Thoracic aorta (tissue), 2 donors: ENCODE data around the gene CACNA2D3. TPM values are rescaled to one million over a fixed set of nuclear protein-coding genes. Genes with fewer than 3 reads are reported as not detected.
"Not testable (repeated sequence)": the region's sequence is repeated elsewhere in the genome, so short reads cannot be mapped to it uniquely, and the experiment has no call there.

Experiments
- ATAC-seq: fragments of 150-250 bp; one replicate; pipeline ENCODE4 v1.8.0; 2017; ENCODE audit warnings: low read depth; ENCODE audit not compliant: insufficient number of reproducible peaks, low FRiP score
- DNase-seq: peaks from one replicate; pipeline ENCODE4 v3.0.0-alpha.2; 2020; ENCODE audit warnings: low spot score
- H3K27ac ChIP-seq, 2 donors: fragments of 200-600 bp; sonication (generic); 1 replicate in 1 of 2; 2 replicates in 1 of 2; pipeline ENCODE4 v1.5.1; 2016; ENCODE audit warnings: mild to moderate bottlenecking in 2 of 2, moderate library complexity in 2 of 2
- H3K27me3 ChIP-seq: fragments of 200-600 bp; sonication (generic); replicated peaks from 2 replicates; pipeline ENCODE4 v1.6.0; 2016; ENCODE audit warnings: mild to moderate bottlenecking; ENCODE audit not compliant: insufficient read depth
- H3K36me3 ChIP-seq: fragments of 200-600 bp; sonication (generic); one replicate; pipeline ENCODE4 v1.5.1; 2016
- H3K4me1 ChIP-seq, 2 donors: fragments of 200-600 bp; sonication (generic); 1 replicate in 1 of 2; 2 replicates in 1 of 2; pipeline versions ENCODE4 v1.5.1 to v1.6.0; 2016; ENCODE audit warnings: low read depth in 2 of 2, mild to moderate bottlenecking in 1 of 2; ENCODE audit not compliant: control insufficient read depth in 1 of 2
- H3K4me3 ChIP-seq: fragments of 200-600 bp; sonication (generic); 2 replicates; pipeline ENCODE4 v1.5.1; 2016; ENCODE audit warnings: mild to moderate bottlenecking
- H3K9me3 ChIP-seq: fragments of 200-600 bp; sonication (generic); 2 replicates; pipeline ENCODE4 v1.5.1; 2016
- total RNA-seq, 2 donors: library from RNA; depleted of rRNA; stranded (reverse); fragments of >200 nt; gene quantifications; one replicate each; pipeline versions ENCODE4 v1.1.0 to v1.2.3, GENCODE V29; 2016
- TF ChIP-seq, protein P1 (sequence below): fragments of 200-600 bp; sonication (generic); IDR thresholded peaks from one replicate; pipeline ENCODE4 v1.5.1; 2019; ENCODE audit warnings: antibody characterized with exemption

CACNA2D3 gene
- total RNA-seq, 2 donors from 2014 or later: 3.2 to 4.0 TPM

- H3K9me3 ChIP-seq: no peaks in the 10 kb centered on the region
- H3K27ac ChIP-seq: no peak overlapping the region
- TF ChIP-seq, protein P1, sequence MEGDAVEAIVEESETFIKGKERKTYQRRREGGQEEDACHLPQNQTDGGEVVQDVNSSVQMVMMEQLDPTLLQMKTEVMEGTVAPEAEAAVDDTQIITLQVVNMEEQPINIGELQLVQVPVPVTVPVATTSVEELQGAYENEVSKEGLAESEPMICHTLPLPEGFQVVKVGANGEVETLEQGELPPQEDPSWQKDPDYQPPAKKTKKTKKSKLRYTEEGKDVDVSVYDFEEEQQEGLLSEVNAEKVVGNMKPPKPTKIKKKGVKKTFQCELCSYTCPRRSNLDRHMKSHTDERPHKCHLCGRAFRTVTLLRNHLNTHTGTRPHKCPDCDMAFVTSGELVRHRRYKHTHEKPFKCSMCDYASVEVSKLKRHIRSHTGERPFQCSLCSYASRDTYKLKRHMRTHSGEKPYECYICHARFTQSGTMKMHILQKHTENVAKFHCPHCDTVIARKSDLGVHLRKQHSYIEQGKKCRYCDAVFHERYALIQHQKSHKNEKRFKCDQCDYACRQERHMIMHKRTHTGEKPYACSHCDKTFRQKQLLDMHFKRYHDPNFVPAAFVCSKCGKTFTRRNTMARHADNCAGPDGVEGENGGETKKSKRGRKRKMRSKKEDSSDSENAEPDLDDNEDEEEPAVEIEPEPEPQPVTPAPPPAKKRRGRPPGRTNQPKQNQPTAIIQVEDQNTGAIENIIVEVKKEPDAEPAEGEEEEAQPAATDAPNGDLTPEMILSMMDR: no peak
- no peaks in the 10 kb centered on the region for H3K36me3 ChIP-seq
- H3K27me3 ChIP-seq: no peaks in the 10 kb centered on the region
- no peak for DNase-seq
- ATAC-seq: no peak
- no peak overlapping the region for H3K4me3 ChIP-seq
- H3K4me1 ChIP-seq: no peaks in the 10 kb centered on the region
These were observed 847.3 kb downstream of the CACNA2D3 start for GRCh38 chr3:54969652-54970051.

DNA sequence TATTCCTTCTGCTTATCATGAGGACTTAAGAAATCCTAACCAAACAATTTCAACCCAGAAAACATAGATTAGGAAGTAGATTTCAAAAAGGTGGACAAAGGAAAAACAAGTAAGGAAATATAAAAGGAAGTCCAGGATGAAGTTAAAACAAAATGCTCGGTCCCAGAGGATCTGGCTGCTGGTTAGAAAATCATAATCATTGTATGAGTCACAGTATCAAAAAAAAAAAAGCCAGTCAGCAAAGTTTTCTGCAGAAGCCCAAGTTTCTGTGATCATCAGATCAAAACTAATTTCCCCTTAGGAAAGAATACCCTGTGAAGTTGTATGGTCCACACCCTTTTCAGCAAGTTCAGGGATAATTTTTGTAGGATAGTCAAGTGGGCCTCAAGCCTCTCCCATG lies 848.5 kb downstream of the CACNA2D3 start:
- H3K9me3 ChIP-seq: no peaks in the 10 kb centered on the region
- TF ChIP-seq, protein P1: no peak
- no peaks in the 10 kb centered on the region for H3K4me1 ChIP-seq
- no peaks in the 10 kb centered on the region for H3K36me3 ChIP-seq
- H3K27me3 ChIP-seq: no peaks in the 10 kb centered on the region
- no peak overlapping the region for H3K27ac ChIP-seq
- no peak for ATAC-seq
- DNase-seq: no peak
- H3K4me3 ChIP-seq: no peak overlapping the region

DNA sequence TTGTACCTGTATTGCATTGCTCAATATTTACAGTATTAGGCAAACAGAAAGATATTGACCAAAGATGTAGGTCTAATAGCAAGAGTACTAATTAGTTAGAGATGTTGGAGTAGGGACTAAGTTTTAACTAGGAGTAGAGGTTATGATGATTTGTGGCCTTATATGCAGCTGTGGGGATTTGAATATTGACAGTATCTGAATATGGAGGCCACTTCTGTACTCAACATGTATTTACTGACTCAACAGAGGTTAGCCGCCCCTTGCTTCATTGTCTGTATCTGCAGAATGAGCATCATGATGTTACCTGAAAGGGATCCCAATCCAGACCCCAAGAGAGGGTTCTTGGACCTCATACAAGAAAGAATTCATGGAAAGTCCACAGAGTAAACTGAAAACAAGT lies 855.1 kb downstream of the CACNA2D3 start:
- DNase-seq: no peak
- H3K4me3 ChIP-seq: no peak overlapping the region
- TF ChIP-seq, protein P1: no peak
- no peak overlapping the region for H3K27ac ChIP-seq
- no peaks in the 10 kb centered on the region for H3K27me3 ChIP-seq
- no peaks in the 10 kb centered on the region for H3K4me1 ChIP-seq
- no peaks in the 10 kb centered on the region for H3K36me3 ChIP-seq
- no peaks in the 10 kb centered on the region for H3K9me3 ChIP-seq
- ATAC-seq: no peak

GRCh38 chr3:54977946-54978345 lies 855.6 kb downstream of the CACNA2D3 start:
- H3K27me3 ChIP-seq, ATAC-seq, H3K4me3 ChIP-seq, H3K4me1 ChIP-seq, H3K27ac ChIP-seq, H3K36me3 ChIP-seq, DNase-seq, H3K9me3 ChIP-seq: not testable (repeated sequence)

DNA sequence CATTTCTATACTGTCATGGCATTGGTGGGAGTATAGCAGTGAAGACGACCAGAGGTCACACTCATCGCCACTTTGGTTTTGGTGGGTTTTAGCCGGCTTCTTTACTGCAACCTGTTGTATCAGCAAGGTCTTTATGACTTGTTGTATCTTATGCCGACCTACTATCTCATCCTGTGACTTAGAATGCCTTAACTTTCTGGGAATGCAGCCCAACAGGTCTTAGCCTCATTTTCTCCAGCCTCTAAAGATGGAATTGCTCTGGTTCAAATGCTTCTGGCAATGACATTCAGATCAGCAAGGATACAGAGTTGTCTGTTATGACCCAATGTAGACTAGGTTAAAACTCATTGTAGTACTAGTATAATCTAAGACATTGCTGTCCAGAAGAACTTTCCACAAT lies 860.5 kb downstream of the CACNA2D3 start:
- no peak overlapping the region for H3K27ac ChIP-seq
- no peaks in the 10 kb centered on the region for H3K9me3 ChIP-seq
- no peak for ATAC-seq
- no peaks in the 10 kb centered on the region for H3K27me3 ChIP-seq
- no peaks in the 10 kb centered on the region for H3K4me1 ChIP-seq
- no peak overlapping the region for H3K4me3 ChIP-seq
- H3K36me3 ChIP-seq: no peaks in the 10 kb centered on the region
- no peak for DNase-seq
- TF ChIP-seq, protein P1: no peak
